ENCODE results near the gene ATP2C2. TPM values are rescaled to one million over a fixed set of nuclear protein-coding genes. Genes with fewer than 3 reads are reported as not detected.

ATP2C2 gene
- total RNA-seq, 1 experiment from 2014 or later: 4.0 TPM

GRCh38 chr16:84379008-84379708 is 10.8 kb downstream of the ATP2C2 start:
- Histone ChIP-seq H4K20me1 (ENCODE audit: control insufficient read depth, insufficient read depth, insufficient read length) (no peaks in the 10 kb centered on the region), H4K5ac (ENCODE audit: insufficient read length, low read depth, low read length) (no peak overlapping the region), H3K4me1 (ENCODE audit: insufficient read depth, low read length) (peaks cover 4% of the 10 kb centered on the region; the same call in 1 of the 2 replicates), H3K9me3 (ENCODE audit: control insufficient read depth, low read depth, low read length) (no peaks in the 10 kb centered on the region), H3K79me2 (ENCODE audit: insufficient read depth, low read length) (no peaks in the 10 kb centered on the region), H3K4me2 (ENCODE audit: insufficient read depth, insufficient read length, low read length) (no peak overlapping the region), H3K9ac (ENCODE audit: extremely low read depth, insufficient read length, low read length) (no peak overlapping the region), H2BK120ac (ENCODE audit: low read depth, low read length, poor library complexity, severe bottlenecking) (no peak overlapping the region), H4K91ac (ENCODE audit: insufficient read length, low read depth, low read length) (no peak overlapping the region), H2BK12ac (ENCODE audit: insufficient read length, low read depth, low read length) (no peak overlapping the region), H2AK5ac (ENCODE audit: insufficient read length, low read length) (no peak overlapping the region), H3K14ac (ENCODE audit: insufficient read depth, low read length) (no peak overlapping the region), H3K56ac (ENCODE audit: insufficient read length, low read depth, low read length) (no peak overlapping the region), H4K8ac (replicated peaks; ENCODE audit: insufficient read length, low read depth, low read length) (no peak overlapping the region), H2BK20ac (ENCODE audit: low read depth, low read length, poor library complexity, severe bottlenecking) (no peak overlapping the region), H2BK15ac (ENCODE audit: low read depth, low read length) (no peak overlapping the region), H3K79me1 (ENCODE audit: insufficient read depth, low read depth, low read length, poor library complexity, severe bottlenecking) (no peaks in the 10 kb centered on the region), H3K18ac (ENCODE audit: insufficient read length, low read depth, low read length) (no peak overlapping the region), H3K27me3 (ENCODE audit: insufficient read depth, low read length) (no peaks in the 10 kb centered on the region), H3K23ac (ENCODE audit: insufficient read length, low read depth, low read length) (no peak overlapping the region), H3K4ac (ENCODE audit: low read depth, low read length) (no peak overlapping the region), H3K23me2 (ENCODE audit: insufficient read length, low read depth, low read length, poor library complexity, severe bottlenecking) (no peaks in the 10 kb centered on the region), H3K27ac (ENCODE audit: insufficient read length, low read depth, low read length) (no peak overlapping the region), H3T11ph (ENCODE audit: low read length) (no peak overlapping the region), H2AFZ (ENCODE audit: low read length) (no peak overlapping the region), H2BK5ac (ENCODE audit: insufficient read length, low read length) (no peak overlapping the region)
- peaks cover 14 to 27% of the 10 kb centered on the region in 2 experiments for H3K4me1 Mint-ChIP-seq
- peaks cover 4% of the 10 kb centered on the region for H3K27me3 Mint-ChIP-seq (ENCODE audit: low read depth)
- H3K4me3 Mint-ChIP-seq: peak overlapping the region in 1 of 2 experiments; percentile 46; a peak in 1 of 5 replicates
- TF ChIP-seq, protein P1, sequence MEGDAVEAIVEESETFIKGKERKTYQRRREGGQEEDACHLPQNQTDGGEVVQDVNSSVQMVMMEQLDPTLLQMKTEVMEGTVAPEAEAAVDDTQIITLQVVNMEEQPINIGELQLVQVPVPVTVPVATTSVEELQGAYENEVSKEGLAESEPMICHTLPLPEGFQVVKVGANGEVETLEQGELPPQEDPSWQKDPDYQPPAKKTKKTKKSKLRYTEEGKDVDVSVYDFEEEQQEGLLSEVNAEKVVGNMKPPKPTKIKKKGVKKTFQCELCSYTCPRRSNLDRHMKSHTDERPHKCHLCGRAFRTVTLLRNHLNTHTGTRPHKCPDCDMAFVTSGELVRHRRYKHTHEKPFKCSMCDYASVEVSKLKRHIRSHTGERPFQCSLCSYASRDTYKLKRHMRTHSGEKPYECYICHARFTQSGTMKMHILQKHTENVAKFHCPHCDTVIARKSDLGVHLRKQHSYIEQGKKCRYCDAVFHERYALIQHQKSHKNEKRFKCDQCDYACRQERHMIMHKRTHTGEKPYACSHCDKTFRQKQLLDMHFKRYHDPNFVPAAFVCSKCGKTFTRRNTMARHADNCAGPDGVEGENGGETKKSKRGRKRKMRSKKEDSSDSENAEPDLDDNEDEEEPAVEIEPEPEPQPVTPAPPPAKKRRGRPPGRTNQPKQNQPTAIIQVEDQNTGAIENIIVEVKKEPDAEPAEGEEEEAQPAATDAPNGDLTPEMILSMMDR (conservative IDR thresholded peaks at IDR 0.05): no peak
- no peaks in the 10 kb centered on the region for H3K36me3 Mint-ChIP-seq (ENCODE audit: insufficient read depth in 1 of 3, low read depth in 3 of 3)
- no peak for DNase-seq
- H3K27ac Mint-ChIP-seq: no peak overlapping the region
- no CpG with 5 or more reads among the region's 11 CpGs for WGBS (ENCODE audit: extremely low coverage, insufficient read length, low lambda C conversion rate)
- peaks cover 2 to 4% of the 10 kb centered on the region in 2 experiments; a peak in 4 of 5 replicates for H3K9me3 Mint-ChIP-seq

All from H9 (cell line).